Peyer's patch (tissue), 4 donors: Measurements from ENCODE around the gene KYNU.
"Not testable (repeated sequence)": the region's sequence is repeated elsewhere in the genome, so short reads cannot be mapped to it uniquely, and the experiment has no call there.

ENCODE experiments used
- CTCF ChIP-seq, 6 experiments: fragments of 450-650 bp in 4 of 6; fragments of 200-600 bp in 2 of 6; sonication (generic) in 1 of 6; IDR thresholded peaks; one replicate each; pipeline ENCODE4 v1.5.1; 2017 to 2019; ENCODE audit warnings: antibody characterized with exemption in 6 of 6, mild to moderate bottlenecking in 3 of 6, moderate library complexity in 1 of 6
- POLR2A ChIP-seq, 2 donors: fragments of 450-650 bp; IDR thresholded peaks; one replicate each; pipeline ENCODE4 v1.5.1; 2017; ENCODE audit warnings: antibody characterized with exemption in 2 of 2, mild to moderate bottlenecking in 2 of 2, moderate library complexity in 2 of 2

GRCh38 chr2:143053437-143053836 is 176.0 kb downstream of the KYNU start:
- TF ChIP-seq CTCF, POLR2A (IDR thresholded peaks at IDR 0.05): not testable (repeated sequence)
